Suprapubic skin (tissue), 4 donors: Measurements from ENCODE around the gene GNB1L. TPM values are rescaled to one million over a fixed set of nuclear protein-coding genes. Genes with fewer than 3 reads are reported as not detected.

Source experiments
- DNase-seq, 2 donors: peaks; one replicate each; pipeline ENCODE4 v3.0.0-alpha.2; 2019; ENCODE audit warnings: low spot score in 2 of 2
- H3K27ac ChIP-seq: fragments of 200-600 bp; sonication (generic); one replicate; pipeline ENCODE4 v1.5.1; 2019
- H3K27me3 ChIP-seq: fragments of 200-600 bp; sonication (generic); one replicate; pipeline ENCODE4 v1.5.1; 2019
- H3K36me3 ChIP-seq: fragments of 200-600 bp; sonication (generic); one replicate; pipeline ENCODE4 v1.5.1; 2019
- H3K4me1 ChIP-seq: fragments of 200-600 bp; sonication (generic); one replicate; pipeline ENCODE4 v1.5.1; 2019
- H3K4me3 ChIP-seq: fragments of 200-600 bp; sonication (generic); one replicate; pipeline ENCODE4 v1.5.1; 2019; ENCODE audit warnings: mild to moderate bottlenecking
- H3K9me3 ChIP-seq: fragments of 200-600 bp; sonication (generic); one replicate; pipeline ENCODE4 v1.5.1; 2019
- EP300 ChIP-seq: sonication (generic); formaldehyde crosslinking; IDR thresholded peaks from one replicate; pipeline ENCODE4 v1.6.1; 2017; ENCODE audit warnings: antibody characterized with exemption
- POLR2A ChIP-seq, 2 donors: fragments of 450-650 bp; IDR thresholded peaks; one replicate each; pipeline ENCODE4 v1.6.1; 2017; ENCODE audit warnings: antibody characterized with exemption in 2 of 2, mild to moderate bottlenecking in 2 of 2, moderate library complexity in 2 of 2
- POLR2AphosphoS5 ChIP-seq, 3 donors: sonication (generic); formaldehyde crosslinking; IDR thresholded peaks; one replicate each; pipeline ENCODE4 v1.6.1; 2017; ENCODE audit warnings: antibody characterized with exemption in 3 of 3
- WGBS: methylation state at CpG from one replicate; pipeline ENCODE4 v1.1.5; 2018; 5-methylcytosine and 5-hydroxymethylcytosine counted together
- total RNA-seq, 4 donors: library from RNA; depleted of rRNA; stranded (reverse); fragments of >200 nt; gene quantifications; one replicate each; pipeline ENCODE4 v1.1.0, GENCODE V29; 2016
- TF ChIP-seq, protein P1 (sequence below), 2 donors: fragments of 200-600 bp in 1 of 2; fragments of 450-650 bp in 1 of 2; sonication (generic) in 1 of 2; IDR thresholded peaks; one replicate each; pipeline ENCODE4 v1.5.1; 2016 to 2019; ENCODE audit warnings: antibody characterized with exemption in 2 of 2, mild to moderate bottlenecking in 1 of 2, moderate library complexity in 1 of 2

Gene GNB1L
- total RNA-seq, 4 donors from 2014 or later = 6.3 to 14.6 (median 10.9) TPM

- Histone ChIP-seq H3K36me3 (peaks cover 13% of the 10 kb centered on the region), H3K4me3 (no peak overlapping the region), H3K4me1 (peaks cover 9% of the 10 kb centered on the region), H3K9me3 (no peaks in the 10 kb centered on the region), H3K27me3 (no peaks in the 10 kb centered on the region), H3K27ac (no peak overlapping the region)
- no peak for TF ChIP-seq EP300
- TF ChIP-seq, protein P1, sequence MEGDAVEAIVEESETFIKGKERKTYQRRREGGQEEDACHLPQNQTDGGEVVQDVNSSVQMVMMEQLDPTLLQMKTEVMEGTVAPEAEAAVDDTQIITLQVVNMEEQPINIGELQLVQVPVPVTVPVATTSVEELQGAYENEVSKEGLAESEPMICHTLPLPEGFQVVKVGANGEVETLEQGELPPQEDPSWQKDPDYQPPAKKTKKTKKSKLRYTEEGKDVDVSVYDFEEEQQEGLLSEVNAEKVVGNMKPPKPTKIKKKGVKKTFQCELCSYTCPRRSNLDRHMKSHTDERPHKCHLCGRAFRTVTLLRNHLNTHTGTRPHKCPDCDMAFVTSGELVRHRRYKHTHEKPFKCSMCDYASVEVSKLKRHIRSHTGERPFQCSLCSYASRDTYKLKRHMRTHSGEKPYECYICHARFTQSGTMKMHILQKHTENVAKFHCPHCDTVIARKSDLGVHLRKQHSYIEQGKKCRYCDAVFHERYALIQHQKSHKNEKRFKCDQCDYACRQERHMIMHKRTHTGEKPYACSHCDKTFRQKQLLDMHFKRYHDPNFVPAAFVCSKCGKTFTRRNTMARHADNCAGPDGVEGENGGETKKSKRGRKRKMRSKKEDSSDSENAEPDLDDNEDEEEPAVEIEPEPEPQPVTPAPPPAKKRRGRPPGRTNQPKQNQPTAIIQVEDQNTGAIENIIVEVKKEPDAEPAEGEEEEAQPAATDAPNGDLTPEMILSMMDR (IDR thresholded peaks at IDR 0.05) = no peak
- TF ChIP-seq POLR2A (IDR thresholded peaks at IDR 0.05) = no peak
- TF ChIP-seq POLR2AphosphoS5 (IDR thresholded peaks at IDR 0.05) = no peak
- no peak for DNase-seq
Measured at GRCh38 chr22:19791894-19792293, 62.8 kb downstream of the GNB1L start.

DNA sequence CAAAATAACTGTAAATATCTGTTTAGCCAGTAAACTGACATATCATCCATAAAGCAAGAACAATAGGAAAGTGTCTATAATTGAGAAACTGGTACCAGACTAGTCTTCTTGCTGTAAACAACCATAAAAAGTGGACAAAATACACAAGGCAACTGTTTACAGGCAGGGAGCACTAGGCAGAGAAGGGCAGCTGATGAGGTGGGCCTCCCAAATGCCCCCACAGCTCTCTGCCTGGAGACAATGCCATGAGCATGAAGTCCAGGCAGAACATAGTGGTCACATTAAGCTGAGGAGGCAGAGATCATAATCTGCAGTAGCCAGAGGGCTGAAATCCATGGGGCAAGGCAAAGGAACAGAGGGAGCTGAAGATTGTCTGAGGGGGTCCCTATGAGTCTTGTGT, 63.4 kb downstream of the GNB1L start:
- TF ChIP-seq EP300 (no peak), POLR2A (IDR thresholded peaks at IDR 0.05) (no peak), POLR2AphosphoS5 (IDR thresholded peaks at IDR 0.05) (no peak)
- TF ChIP-seq, protein P1 (IDR thresholded peaks at IDR 0.05) = no peak
- no peaks in the 10 kb centered on the region for H3K9me3 ChIP-seq
- no peak overlapping the region for H3K4me3 ChIP-seq
- H3K4me1 ChIP-seq = peaks cover 7% of the 10 kb centered on the region
- DNase-seq = no peak
- no peak overlapping the region for H3K27ac ChIP-seq
- H3K36me3 ChIP-seq = peaks cover 13% of the 10 kb centered on the region
- H3K27me3 ChIP-seq = no peaks in the 10 kb centered on the region

GRCh38 chr22:19789828-19790227, 64.8 kb downstream of the GNB1L start:
- Histone ChIP-seq H3K4me1 (no peaks in the 10 kb centered on the region), H3K9me3 (no peaks in the 10 kb centered on the region), H3K27ac (no peak overlapping the region), H3K27me3 (no peaks in the 10 kb centered on the region), H3K4me3 (no peak overlapping the region), H3K36me3 (peaks cover 15% of the 10 kb centered on the region)
- 69% methylated on average over 6 of the region's 6 CpGs for WGBS
- DNase-seq = no peak
- TF ChIP-seq POLR2AphosphoS5 (IDR thresholded peaks at IDR 0.05) (no peak), POLR2A (IDR thresholded peaks at IDR 0.05) (no peak), EP300 (no peak)
- TF ChIP-seq, protein P1 (IDR thresholded peaks at IDR 0.05) = no peak

- Histone ChIP-seq H3K4me1 (no peaks in the 10 kb centered on the region), H3K27me3 (no peaks in the 10 kb centered on the region), H3K9me3 (no peaks in the 10 kb centered on the region), H3K36me3 (peaks cover 20% of the 10 kb centered on the region), H3K4me3 (no peak overlapping the region), H3K27ac (no peak overlapping the region)
- TF ChIP-seq EP300 (no peak), POLR2AphosphoS5 (IDR thresholded peaks at IDR 0.05) (no peak), POLR2A (IDR thresholded peaks at IDR 0.05) (no peak)
- TF ChIP-seq, protein P1 (IDR thresholded peaks at IDR 0.05) = no peak
- DNase-seq = no peak
- WGBS = 90% methylated on average over 12 of the region's 16 CpGs
Measured at GRCh38 chr22:19789406-19789805, 65.3 kb downstream of the GNB1L start.

GRCh38 chr22:19788661-19789225, 65.9 kb downstream of the GNB1L start:
- no peak for TF ChIP-seq POLR2A (IDR thresholded peaks at IDR 0.05)
- no peak for TF ChIP-seq POLR2AphosphoS5 (IDR thresholded peaks at IDR 0.05)
- no peak for TF ChIP-seq EP300
- TF ChIP-seq, protein P1 (IDR thresholded peaks at IDR 0.05) = no peak
- DNase-seq = no peak
- no peak overlapping the region for H3K27ac ChIP-seq
- no peaks in the 10 kb centered on the region for H3K4me1 ChIP-seq
- H3K4me3 ChIP-seq = no peak overlapping the region
- no peaks in the 10 kb centered on the region for H3K9me3 ChIP-seq
- H3K27me3 ChIP-seq = no peaks in the 10 kb centered on the region
- peaks cover 23% of the 10 kb centered on the region for H3K36me3 ChIP-seq
- 97% methylated on average over 15 of the region's 34 CpGs for WGBS
